Neural cell (in vitro differentiated cells): ENCODE measurements around the gene PTPRN2. TPM values are rescaled to one million over a fixed set of nuclear protein-coding genes. Genes with fewer than 3 reads are reported as not detected.

ENCODE experiments used
- H2AFZ ChIP-seq: fragments of 200-600, 300-800 bp; sonication (generic), shearing (Covaris generic); 2 replicates; pipeline ENCODE4 v1.6.0; 2014; ENCODE audit warnings: low read depth, mild to moderate bottlenecking, antibody characterized with exemption, low read length, moderate library complexity
- H3F3A ChIP-seq: fragments of 200-600 bp; shearing (Covaris generic); 2 replicates; pipeline ENCODE4 v1.6.1; 2016; ENCODE audit warnings: mild to moderate bottlenecking, moderate library complexity, mixed read lengths, antibody characterized with exemption, low read length; ENCODE audit not compliant: insufficient read depth, poor library complexity, severe bottlenecking
- H3K27ac ChIP-seq: fragments of 200-600, 300-800 bp; sonication (generic), shearing (Covaris generic); 2 replicates; pipeline ENCODE4 v1.5.1; 2014; ENCODE audit warnings: mild to moderate bottlenecking, low read length, moderate library complexity
- H3K27me3 ChIP-seq: fragments of 300-800, 200-600 bp; sonication (generic), shearing (Covaris generic); 2 replicates; pipeline ENCODE4 v1.6.0; 2014; ENCODE audit warnings: mild to moderate bottlenecking, low read depth, low read length, moderate library complexity; ENCODE audit not compliant: insufficient read depth
- H3K36me3 ChIP-seq: fragments of 300-800, 200-600 bp; sonication (generic), shearing (Covaris generic); 2 replicates; pipeline ENCODE4 v1.5.1; 2014; ENCODE audit warnings: mild to moderate bottlenecking, antibody characterized with exemption, low read length, moderate library complexity; ENCODE audit not compliant: insufficient read depth
- H3K4me2 ChIP-seq: fragments of 300-800, 200-600 bp; sonication (generic), shearing (Covaris generic); 2 replicates; pipeline ENCODE4 v1.6.0; 2014; ENCODE audit warnings: mild to moderate bottlenecking, low read length
- H3K4me3 ChIP-seq: fragments of 300-800, 200-600 bp; sonication (generic), shearing (Covaris generic); 2 replicates; pipeline ENCODE4 v1.5.1; 2014; ENCODE audit warnings: mild to moderate bottlenecking, low read length, moderate library complexity
- H3K79me2 ChIP-seq: fragments of 200-600 bp; shearing (Covaris generic); replicated peaks from 2 replicates; pipeline ENCODE4 v1.6.0; 2014; ENCODE audit warnings: mild to moderate bottlenecking, low read length, moderate library complexity; ENCODE audit not compliant: insufficient read depth
- H3K9ac ChIP-seq: fragments of 300-800, 200-600 bp; sonication (generic), shearing (Covaris generic); 2 replicates; pipeline ENCODE4 v1.6.1; 2016; ENCODE audit warnings: mild to moderate bottlenecking, low read length, mixed read lengths
- H3K9me2 ChIP-seq: fragments of 200-600 bp; shearing (Covaris generic); 2 replicates; pipeline ENCODE4 v1.6.1; 2016; ENCODE audit warnings: mild to moderate bottlenecking, low read length, mixed read lengths; ENCODE audit not compliant: insufficient read depth
- H3K9me3 ChIP-seq: fragments of 200-600, 300-800 bp; sonication (generic), shearing (Covaris generic); 2 replicates; pipeline ENCODE4 v1.6.1; 2016; ENCODE audit warnings: mild to moderate bottlenecking, mixed run types, low read length, moderate library complexity, mixed read lengths
- H4K20me1 ChIP-seq: fragments of 200-600 bp; shearing (Covaris generic); 2 replicates; pipeline ENCODE4 v1.6.1; 2016; ENCODE audit warnings: mild to moderate bottlenecking, mixed run types; ENCODE audit not compliant: insufficient read depth
- EP300 ChIP-seq: fragments of 450-650 bp; conservative IDR thresholded peaks from 2 replicates; pipeline ENCODE4 v1.6.1; 2014; ENCODE audit warnings: antibody characterized with exemption, mild to moderate bottlenecking, moderate library complexity; ENCODE audit not compliant: poor library complexity, severe bottlenecking
- EZH2 ChIP-seq: fragments of 200-600, 300-800 bp; shearing (Covaris generic), sonication (generic); IDR thresholded peaks from 2 replicates; pipeline ENCODE4 v1.6.1; 2014; ENCODE audit warnings: antibody characterized with exemption, low read length, borderline replicate concordance, mild to moderate bottlenecking; ENCODE audit not compliant: insufficient read depth, poor library complexity, severe bottlenecking
- MXI1 ChIP-seq: fragments of 450-650 bp; conservative IDR thresholded peaks from 2 replicates; pipeline ENCODE4 v1.6.1; 2014; ENCODE audit warnings: antibody characterized with exemption, mild to moderate bottlenecking; ENCODE audit not compliant: poor library complexity, severe bottlenecking
- POLR2AphosphoS5 ChIP-seq: IDR thresholded peaks from 2 replicates; pipeline ENCODE4 v1.6.1; 2012
- RAD21 ChIP-seq: fragments of 450-650 bp; conservative IDR thresholded peaks from 2 replicates; pipeline ENCODE4 v1.6.1; 2014; ENCODE audit warnings: antibody characterized with exemption, mild to moderate bottlenecking, moderate library complexity
- SMC3 ChIP-seq: fragments of 450-650 bp; conservative IDR thresholded peaks from 2 replicates; pipeline ENCODE4 v1.6.1; 2014; ENCODE audit warnings: antibody characterized with exemption, mild to moderate bottlenecking, moderate library complexity; ENCODE audit not compliant: poor library complexity
- TAF1 ChIP-seq: IDR thresholded peaks from 2 replicates; pipeline ENCODE4 v1.6.1; 2012; ENCODE audit warnings: low read depth
- polyA plus RNA-seq: library from polyadenylated mRNA; depleted of rRNA; stranded (reverse); fragments of >200 nt; gene quantifications from 2 replicates; pipeline ENCODE4 v1.2.3, GENCODE V29; 2014
- TF ChIP-seq, protein P1 (sequence below): IDR thresholded peaks from 2 replicates; pipeline ENCODE4 v1.6.1; 2012; ENCODE audit warnings: borderline replicate concordance
- TF ChIP-seq, protein P2 (sequence below): fragments of 450-650 bp; IDR thresholded peaks from 2 replicates; pipeline ENCODE4 v1.5.1; 2014; ENCODE audit warnings: antibody characterized with exemption, mild to moderate bottlenecking, moderate library complexity; ENCODE audit not compliant: poor library complexity, severe bottlenecking

The PTPRN2 gene
- polyA plus RNA-seq, 1 donor from 2014 or later = 31.0 TPM

DNA sequence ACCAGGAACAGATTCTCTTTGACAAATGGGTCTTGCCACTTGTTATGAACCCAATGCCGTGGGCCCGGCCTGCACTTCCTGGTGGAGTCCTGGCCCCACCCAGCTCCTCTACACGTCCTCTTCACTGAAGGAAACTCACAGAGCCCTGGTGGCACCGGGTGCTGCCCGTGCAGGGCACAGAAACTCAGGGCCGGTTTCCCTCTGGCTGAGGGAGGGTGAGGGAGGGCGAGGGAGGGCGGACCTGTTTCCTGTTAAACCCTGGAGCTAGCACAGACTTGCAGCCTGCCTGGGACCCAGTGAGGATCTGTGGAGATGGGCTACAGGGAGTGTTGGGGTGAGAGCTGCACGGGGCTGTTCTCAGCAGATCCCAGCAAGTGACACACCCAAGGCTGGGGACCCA is 596.3 kb downstream of the PTPRN2 start:
- Histone ChIP-seq H3K27me3 (no peaks in the 10 kb centered on the region), H2AFZ (no peak overlapping the region), H3K9ac (no peak overlapping the region), H3K27ac (no peak overlapping the region), H3K9me3 (no peaks in the 10 kb centered on the region), H3F3A (no peaks in the 10 kb centered on the region), H3K36me3 (no peaks in the 10 kb centered on the region), H3K4me2 (no peak overlapping the region), H3K9me2 (no peaks in the 10 kb centered on the region), H4K20me1 (no peaks in the 10 kb centered on the region), H3K4me3 (no peak overlapping the region), H3K79me2 (no peaks in the 10 kb centered on the region)
- TF ChIP-seq EP300 (no peak), MXI1 (no peak), POLR2AphosphoS5 (no peak)
- TF ChIP-seq, protein P1, sequence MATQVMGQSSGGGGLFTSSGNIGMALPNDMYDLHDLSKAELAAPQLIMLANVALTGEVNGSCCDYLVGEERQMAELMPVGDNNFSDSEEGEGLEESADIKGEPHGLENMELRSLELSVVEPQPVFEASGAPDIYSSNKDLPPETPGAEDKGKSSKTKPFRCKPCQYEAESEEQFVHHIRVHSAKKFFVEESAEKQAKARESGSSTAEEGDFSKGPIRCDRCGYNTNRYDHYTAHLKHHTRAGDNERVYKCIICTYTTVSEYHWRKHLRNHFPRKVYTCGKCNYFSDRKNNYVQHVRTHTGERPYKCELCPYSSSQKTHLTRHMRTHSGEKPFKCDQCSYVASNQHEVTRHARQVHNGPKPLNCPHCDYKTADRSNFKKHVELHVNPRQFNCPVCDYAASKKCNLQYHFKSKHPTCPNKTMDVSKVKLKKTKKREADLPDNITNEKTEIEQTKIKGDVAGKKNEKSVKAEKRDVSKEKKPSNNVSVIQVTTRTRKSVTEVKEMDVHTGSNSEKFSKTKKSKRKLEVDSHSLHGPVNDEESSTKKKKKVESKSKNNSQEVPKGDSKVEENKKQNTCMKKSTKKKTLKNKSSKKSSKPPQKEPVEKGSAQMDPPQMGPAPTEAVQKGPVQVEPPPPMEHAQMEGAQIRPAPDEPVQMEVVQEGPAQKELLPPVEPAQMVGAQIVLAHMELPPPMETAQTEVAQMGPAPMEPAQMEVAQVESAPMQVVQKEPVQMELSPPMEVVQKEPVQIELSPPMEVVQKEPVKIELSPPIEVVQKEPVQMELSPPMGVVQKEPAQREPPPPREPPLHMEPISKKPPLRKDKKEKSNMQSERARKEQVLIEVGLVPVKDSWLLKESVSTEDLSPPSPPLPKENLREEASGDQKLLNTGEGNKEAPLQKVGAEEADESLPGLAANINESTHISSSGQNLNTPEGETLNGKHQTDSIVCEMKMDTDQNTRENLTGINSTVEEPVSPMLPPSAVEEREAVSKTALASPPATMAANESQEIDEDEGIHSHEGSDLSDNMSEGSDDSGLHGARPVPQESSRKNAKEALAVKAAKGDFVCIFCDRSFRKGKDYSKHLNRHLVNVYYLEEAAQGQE = no peak

DNA sequence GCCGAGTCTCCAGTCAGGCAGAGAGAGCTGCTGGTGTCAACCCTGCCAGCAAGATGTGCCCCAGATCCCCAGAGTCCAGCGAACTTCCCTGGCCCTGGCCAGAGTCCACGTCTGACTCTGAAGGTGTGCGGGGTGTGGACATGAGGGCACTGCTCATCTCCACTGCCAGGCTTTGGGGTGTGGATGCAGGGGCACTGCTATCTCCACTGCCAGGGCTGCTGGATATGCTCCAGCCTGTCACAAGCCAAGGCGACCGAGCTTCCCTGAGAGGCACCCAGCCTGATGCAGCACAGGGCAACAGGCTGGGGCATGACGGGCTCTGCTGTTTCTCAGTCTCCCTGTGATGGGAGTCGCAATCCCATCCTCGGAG is 596.8 kb downstream of the PTPRN2 start:
- Histone ChIP-seq H3K4me2 (no peak overlapping the region), H2AFZ (no peak overlapping the region), H3K27me3 (no peaks in the 10 kb centered on the region), H3K9me2 (no peaks in the 10 kb centered on the region), H3K36me3 (no peaks in the 10 kb centered on the region), H3K27ac (no peak overlapping the region), H3K9ac (no peak overlapping the region), H3K79me2 (no peaks in the 10 kb centered on the region), H4K20me1 (no peaks in the 10 kb centered on the region), H3K9me3 (no peaks in the 10 kb centered on the region), H3K4me3 (no peak overlapping the region), H3F3A (no peaks in the 10 kb centered on the region)
- TF ChIP-seq SMC3 = no peak
- TF ChIP-seq EZH2 = no peak
- TF ChIP-seq, protein P2, sequence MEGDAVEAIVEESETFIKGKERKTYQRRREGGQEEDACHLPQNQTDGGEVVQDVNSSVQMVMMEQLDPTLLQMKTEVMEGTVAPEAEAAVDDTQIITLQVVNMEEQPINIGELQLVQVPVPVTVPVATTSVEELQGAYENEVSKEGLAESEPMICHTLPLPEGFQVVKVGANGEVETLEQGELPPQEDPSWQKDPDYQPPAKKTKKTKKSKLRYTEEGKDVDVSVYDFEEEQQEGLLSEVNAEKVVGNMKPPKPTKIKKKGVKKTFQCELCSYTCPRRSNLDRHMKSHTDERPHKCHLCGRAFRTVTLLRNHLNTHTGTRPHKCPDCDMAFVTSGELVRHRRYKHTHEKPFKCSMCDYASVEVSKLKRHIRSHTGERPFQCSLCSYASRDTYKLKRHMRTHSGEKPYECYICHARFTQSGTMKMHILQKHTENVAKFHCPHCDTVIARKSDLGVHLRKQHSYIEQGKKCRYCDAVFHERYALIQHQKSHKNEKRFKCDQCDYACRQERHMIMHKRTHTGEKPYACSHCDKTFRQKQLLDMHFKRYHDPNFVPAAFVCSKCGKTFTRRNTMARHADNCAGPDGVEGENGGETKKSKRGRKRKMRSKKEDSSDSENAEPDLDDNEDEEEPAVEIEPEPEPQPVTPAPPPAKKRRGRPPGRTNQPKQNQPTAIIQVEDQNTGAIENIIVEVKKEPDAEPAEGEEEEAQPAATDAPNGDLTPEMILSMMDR = no peak
- TF ChIP-seq RAD21 = no peak

DNA sequence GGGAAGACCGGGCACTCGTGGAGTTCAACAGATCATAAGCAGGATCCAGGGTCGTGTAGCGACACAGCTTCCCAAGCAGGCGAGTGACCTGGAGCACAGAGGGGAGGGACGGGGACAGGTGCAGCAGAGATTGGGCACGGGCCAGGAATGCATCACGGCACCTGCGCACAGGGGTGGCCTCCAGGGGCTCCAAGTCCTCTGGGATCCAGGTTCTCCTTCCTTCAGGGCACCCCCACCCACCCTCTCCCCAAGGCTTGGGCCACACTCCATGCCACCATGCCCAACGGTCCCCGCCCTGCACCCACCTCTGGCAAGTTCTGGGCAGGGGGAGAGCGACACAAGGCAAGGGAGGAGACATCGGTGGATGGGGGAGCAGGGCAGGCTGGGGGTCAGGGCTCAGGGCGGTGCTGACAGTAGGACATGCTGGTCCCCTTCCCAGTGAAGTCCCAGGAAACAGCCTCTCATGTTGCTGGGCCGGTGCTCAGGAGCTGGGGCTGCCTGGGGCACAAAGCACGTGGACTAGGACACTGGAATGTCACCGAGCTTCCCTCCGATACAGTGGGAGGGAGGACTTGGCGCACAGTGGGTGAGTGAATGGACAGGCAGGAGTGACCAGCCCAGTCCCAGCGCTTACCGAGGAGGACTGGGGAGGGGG is 597.3 kb downstream of the PTPRN2 start:
- no peaks in the 10 kb centered on the region for H3F3A ChIP-seq
- no peaks in the 10 kb centered on the region for H3K9me2 ChIP-seq
- no peak overlapping the region for H3K27ac ChIP-seq
- no peaks in the 10 kb centered on the region for H3K27me3 ChIP-seq
- no peaks in the 10 kb centered on the region for H3K9me3 ChIP-seq
- no peaks in the 10 kb centered on the region for H4K20me1 ChIP-seq
- H3K36me3 ChIP-seq = no peaks in the 10 kb centered on the region
- H3K9ac ChIP-seq = no peak overlapping the region
- no peaks in the 10 kb centered on the region for H3K79me2 ChIP-seq
- H3K4me3 ChIP-seq = no peak overlapping the region
- no peak overlapping the region for H2AFZ ChIP-seq
- TF ChIP-seq EP300 = no peak
- TF ChIP-seq, protein P1 = no peak
- no peak for TF ChIP-seq MXI1
- TF ChIP-seq RAD21 = no peak
- TF ChIP-seq TAF1 = no peak
- TF ChIP-seq SMC3 = no peak
- TF ChIP-seq EZH2 = no peak
- no peak for TF ChIP-seq POLR2AphosphoS5
- TF ChIP-seq, protein P2 = no peak
- H3K4me2 ChIP-seq = no peak overlapping the region
